Endodermal cell (in vitro differentiated cells): Measurements from ENCODE around the gene SLC17A9. TPM values are rescaled to one million over a fixed set of nuclear protein-coding genes. Genes with fewer than 3 reads are reported as not detected.

Experiments
- DNase-seq: peaks from one replicate; pipeline ENCODE4 v3.0.0-alpha.2; 2017
- H3K27ac ChIP-seq: 2 replicates; pipeline ENCODE4 v1.5.1; 2013; ENCODE audit warnings: mild to moderate bottlenecking, low read depth, low read length, moderate library complexity
- H3K27me3 ChIP-seq: 2 replicates; pipeline ENCODE4 v1.6.1; 2013; ENCODE audit warnings: mild to moderate bottlenecking, low read length, moderate library complexity; ENCODE audit not compliant: insufficient read depth, control insufficient read depth, poor library complexity, severe bottlenecking
- H3K36me3 ChIP-seq: 2 replicates; pipeline ENCODE4 v1.7.0; 2013; ENCODE audit warnings: mild to moderate bottlenecking, low read length, moderate library complexity; ENCODE audit not compliant: control insufficient read depth, insufficient read depth
- H3K4me1 ChIP-seq: one replicate; pipeline ENCODE4 v1.7.0; 2013; ENCODE audit warnings: low read length; ENCODE audit not compliant: control insufficient read depth, insufficient read depth
- H3K4me3 ChIP-seq: 2 replicates; pipeline ENCODE4 v1.5.1; 2013; ENCODE audit warnings: mild to moderate bottlenecking, low read length, moderate library complexity
- H3K9ac ChIP-seq: 2 replicates; pipeline ENCODE4 v1.6.1; 2013; ENCODE audit warnings: mild to moderate bottlenecking, low read length, moderate library complexity; ENCODE audit not compliant: poor library complexity, severe bottlenecking; ENCODE audit errors: extremely low read depth
- H3K9me3 ChIP-seq: 2 replicates; pipeline ENCODE4 v1.6.1; 2013; ENCODE audit warnings: mild to moderate bottlenecking, low read length, moderate library complexity; ENCODE audit not compliant: control insufficient read depth
- H3K27ac Mint-ChIP-seq: 2 replicates; pipeline ENCODE4 v1.8.0; 2020; ENCODE audit warnings: mixed read lengths
- H3K27me3 Mint-ChIP-seq: 2 replicates; pipeline ENCODE4 v1.8.0; 2021; ENCODE audit warnings: mild to moderate bottlenecking, mixed read lengths; ENCODE audit not compliant: insufficient read depth
- H3K36me3 Mint-ChIP-seq: 2 replicates; pipeline ENCODE4 v1.8.0; 2020; ENCODE audit warnings: low read depth, mixed read lengths
- H3K4me1 Mint-ChIP-seq: 2 replicates; pipeline ENCODE4 v1.8.0; 2020; ENCODE audit warnings: mixed read lengths
- H3K4me3 Mint-ChIP-seq: 2 replicates; pipeline ENCODE4 v1.8.0; 2020; ENCODE audit warnings: mild to moderate bottlenecking, moderate library complexity, mixed read lengths
- H3K9me3 Mint-ChIP-seq: 2 replicates; pipeline ENCODE4 v1.8.0; 2020; ENCODE audit warnings: mild to moderate bottlenecking, mixed read lengths
- WGBS, 2 experiments: methylation state at CpG; one replicate each; pipeline versions ENCODE4 v1.1.5 to v1.1.7; 2013; ENCODE audit warnings: missing lambda C conversion rate in 2 of 2, mixed read lengths in 1 of 2; ENCODE audit not compliant: insufficient coverage in 1 of 2, insufficient read length in 1 of 2; 5-methylcytosine and 5-hydroxymethylcytosine counted together
- total RNA-seq, 2 donors: library from RNA; stranded (reverse); fragmentation: NEBNext Ultra II Directional in 1 of 2; extraction: Animal tissue kit (Norgen Biotek cat#: 25700) in 1 of 2; gene quantifications; 2 replicates in 1 of 2; 3 replicates in 1 of 2; pipeline ENCODE4 v1.2.1, GENCODE V29; 2021
- TF ChIP-seq, protein P1 (sequence below): fragments of 200-600 bp; sonication (generic); conservative IDR thresholded peaks from 2 replicates; pipeline ENCODE4 v1.5.0; 2021; ENCODE audit warnings: antibody characterized with exemption, mild to moderate bottlenecking

Gene SLC17A9
- total RNA-seq, 2 donors from 2014 or later = 8.9 to 10.2 TPM

DNA sequence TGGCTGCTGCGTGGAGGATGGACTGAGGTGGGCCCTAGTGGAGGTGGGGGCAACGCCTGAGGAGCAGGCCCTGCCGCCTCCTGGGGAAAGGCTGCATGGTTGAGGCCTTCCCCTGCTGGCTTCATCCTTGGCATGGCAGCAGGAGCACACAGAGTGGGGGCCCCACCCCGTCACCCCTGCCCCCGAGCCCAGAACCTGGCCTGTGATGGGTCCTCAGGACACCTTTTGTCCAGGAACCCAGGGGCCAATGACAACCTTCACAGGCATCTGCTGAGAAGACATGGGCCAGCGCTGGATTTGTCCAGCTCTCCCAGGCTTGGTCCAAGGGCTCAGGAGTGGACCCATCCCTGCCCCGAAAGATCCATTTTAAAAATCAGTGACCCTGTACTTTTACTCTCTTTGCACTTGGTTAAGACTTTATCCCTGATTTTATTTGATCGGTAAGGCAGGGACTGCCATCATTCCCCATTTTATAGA lies 575 bp upstream of the SLC17A9 start:
- H3K36me3 Mint-ChIP-seq = peaks cover 36% of the 10 kb centered on the region
- Histone ChIP-seq H3K27ac (no peak overlapping the region), H3K9me3 (peaks cover 11% of the 10 kb centered on the region), H3K4me1 (peaks cover 11% of the 10 kb centered on the region), H3K4me3 (no peak overlapping the region), H3K9ac (no peak overlapping the region), H3K36me3 (peaks cover 37% of the 10 kb centered on the region), H3K27me3 (no peaks in the 10 kb centered on the region)
- WGBS, 2 experiments = 81 to 91% methylated on average over 6 to 8 of the region's 8 CpGs
- H3K27ac Mint-ChIP-seq = no peak overlapping the region
- H3K4me3 Mint-ChIP-seq = peak overlapping the region; percentile 43
- TF ChIP-seq, protein P1, sequence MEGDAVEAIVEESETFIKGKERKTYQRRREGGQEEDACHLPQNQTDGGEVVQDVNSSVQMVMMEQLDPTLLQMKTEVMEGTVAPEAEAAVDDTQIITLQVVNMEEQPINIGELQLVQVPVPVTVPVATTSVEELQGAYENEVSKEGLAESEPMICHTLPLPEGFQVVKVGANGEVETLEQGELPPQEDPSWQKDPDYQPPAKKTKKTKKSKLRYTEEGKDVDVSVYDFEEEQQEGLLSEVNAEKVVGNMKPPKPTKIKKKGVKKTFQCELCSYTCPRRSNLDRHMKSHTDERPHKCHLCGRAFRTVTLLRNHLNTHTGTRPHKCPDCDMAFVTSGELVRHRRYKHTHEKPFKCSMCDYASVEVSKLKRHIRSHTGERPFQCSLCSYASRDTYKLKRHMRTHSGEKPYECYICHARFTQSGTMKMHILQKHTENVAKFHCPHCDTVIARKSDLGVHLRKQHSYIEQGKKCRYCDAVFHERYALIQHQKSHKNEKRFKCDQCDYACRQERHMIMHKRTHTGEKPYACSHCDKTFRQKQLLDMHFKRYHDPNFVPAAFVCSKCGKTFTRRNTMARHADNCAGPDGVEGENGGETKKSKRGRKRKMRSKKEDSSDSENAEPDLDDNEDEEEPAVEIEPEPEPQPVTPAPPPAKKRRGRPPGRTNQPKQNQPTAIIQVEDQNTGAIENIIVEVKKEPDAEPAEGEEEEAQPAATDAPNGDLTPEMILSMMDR = no peak
- DNase-seq = no peak
- peaks cover 16% of the 10 kb centered on the region for H3K4me1 Mint-ChIP-seq
- no peaks in the 10 kb centered on the region for H3K27me3 Mint-ChIP-seq
- no peaks in the 10 kb centered on the region for H3K9me3 Mint-ChIP-seq

DNA sequence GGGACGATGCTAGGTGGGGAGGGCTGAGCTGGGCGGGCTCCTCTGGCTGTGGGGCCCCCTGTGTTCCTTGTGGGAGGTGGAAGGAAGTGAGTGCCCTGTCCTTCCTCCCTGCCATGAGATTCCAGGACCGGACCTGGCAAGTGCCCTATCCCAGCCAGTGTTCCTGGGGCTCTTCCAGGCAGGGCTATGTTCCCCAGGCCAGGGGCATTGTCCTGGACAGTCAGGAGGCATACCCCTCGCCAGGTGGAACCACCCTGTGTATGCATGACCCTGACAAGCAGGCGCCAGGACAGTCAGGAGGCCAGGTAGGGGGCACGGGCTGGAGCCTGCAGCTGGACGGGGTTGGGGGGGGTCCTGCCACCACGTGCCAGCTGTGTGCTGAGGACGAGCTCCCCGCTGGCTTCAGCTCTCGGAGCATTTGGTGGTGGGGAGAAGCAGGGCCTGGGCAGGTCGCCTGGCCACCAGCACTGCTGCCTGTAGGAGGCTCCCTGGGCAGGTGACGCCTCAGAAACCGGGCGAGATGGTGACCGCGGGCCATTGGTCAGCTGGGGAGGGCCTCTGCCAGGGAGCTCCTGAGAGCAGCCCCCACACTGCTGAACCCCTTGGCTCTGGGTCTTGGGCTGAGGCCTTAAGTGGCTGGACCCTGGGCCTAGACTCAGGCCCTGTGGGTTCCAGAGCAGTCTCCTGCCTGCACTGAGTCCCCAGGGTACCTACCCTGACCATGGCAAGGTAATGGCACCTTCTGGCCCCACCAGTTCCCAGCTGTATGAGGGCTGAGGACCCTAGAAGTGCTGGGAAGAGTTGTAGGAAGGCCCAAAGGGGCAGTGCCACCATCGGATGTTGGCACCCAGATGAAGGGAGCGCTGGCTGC lies 694 bp downstream of the SLC17A9 start:
- no peaks in the 10 kb centered on the region for H3K27me3 ChIP-seq
- peak overlapping the region; percentile 43 for H3K4me3 Mint-ChIP-seq
- peaks cover 10% of the 10 kb centered on the region for H3K9me3 ChIP-seq
- H3K4me1 Mint-ChIP-seq = peaks cover 16% of the 10 kb centered on the region
- H3K27ac Mint-ChIP-seq = no peak overlapping the region
- 85 to 86% methylated on average over 7 to 17 of the region's 19 CpGs for WGBS, 2 experiments
- H3K27ac ChIP-seq = peak overlapping the region; percentile 73
- H3K36me3 Mint-ChIP-seq = peaks cover 24% of the 10 kb centered on the region
- no peaks in the 10 kb centered on the region for H3K27me3 Mint-ChIP-seq
- peak; percentile 83 for DNase-seq
- TF ChIP-seq, protein P1 = no peak
- peaks cover 25% of the 10 kb centered on the region for H3K36me3 ChIP-seq
- no peaks in the 10 kb centered on the region for H3K9me3 Mint-ChIP-seq
- H3K4me1 ChIP-seq = peaks cover 11% of the 10 kb centered on the region
- H3K9ac ChIP-seq = no peak overlapping the region
- no peak overlapping the region for H3K4me3 ChIP-seq

DNA sequence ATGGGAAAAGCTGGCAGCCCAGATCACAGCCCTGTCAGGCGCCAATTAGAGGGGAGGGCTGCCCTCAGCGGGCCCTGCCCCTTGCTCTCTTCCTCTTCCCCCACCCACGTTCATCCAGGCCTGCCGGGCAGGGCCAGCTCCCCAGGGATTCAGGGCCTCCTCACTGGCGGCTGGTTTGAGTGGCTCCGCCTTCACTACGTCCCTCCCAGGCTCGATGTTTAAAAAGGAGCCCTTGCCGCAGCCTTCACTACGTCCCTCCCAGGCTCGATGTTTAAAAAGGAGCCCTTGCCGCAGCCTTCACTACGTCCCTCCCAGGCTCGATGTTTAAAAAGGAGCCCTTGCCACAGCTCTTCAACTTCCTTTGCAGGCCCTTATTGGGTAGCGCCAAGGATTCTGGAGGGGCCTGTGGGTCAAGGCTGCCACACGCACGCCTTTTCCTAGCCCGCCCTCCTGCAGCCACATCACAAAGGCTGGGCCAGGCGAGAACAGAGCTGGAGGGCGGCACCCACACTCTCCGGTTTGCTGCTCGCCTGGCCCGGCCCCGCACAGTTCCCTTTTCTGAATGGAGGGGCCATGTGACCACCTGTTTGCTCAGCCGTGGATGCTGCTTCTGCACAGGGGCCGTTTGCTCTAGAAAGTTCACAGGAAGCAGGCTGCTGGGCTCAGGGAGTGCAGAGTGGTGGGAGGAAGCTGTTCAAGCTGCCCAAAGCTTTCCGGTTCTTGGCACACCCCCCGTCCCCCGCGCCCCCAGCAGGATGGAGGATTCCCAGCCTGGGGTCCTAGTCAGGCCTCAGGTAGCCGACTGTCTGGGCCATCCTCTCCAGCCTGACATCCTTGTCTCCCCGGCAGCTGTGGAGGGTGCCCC lies 1.6 kb downstream of the SLC17A9 start:
- Mint-ChIP-seq H3K4me1 (peaks cover 16% of the 10 kb centered on the region), H3K36me3 (peaks cover 15% of the 10 kb centered on the region), H3K9me3 (no peaks in the 10 kb centered on the region), H3K27me3 (no peaks in the 10 kb centered on the region), H3K27ac (no peak overlapping the region), H3K4me3 (peak overlapping the region; percentile 40)
- Histone ChIP-seq H3K4me1 (peaks cover 11% of the 10 kb centered on the region), H3K36me3 (peaks cover 16% of the 10 kb centered on the region), H3K27me3 (no peaks in the 10 kb centered on the region), H3K4me3 (no peak overlapping the region), H3K9me3 (peaks cover 1% of the 10 kb centered on the region), H3K9ac (no peak overlapping the region), H3K27ac (peak overlapping the region; percentile 73)
- WGBS, 2 experiments = 30 to 37% methylated on average over 25 to 32 of the region's 32 CpGs
- TF ChIP-seq, protein P1 = no peak
- DNase-seq = peak; percentile 83
